H1 (cell line): ENCODE results near the gene TMCC3. TPM values are rescaled to one million over a fixed set of nuclear protein-coding genes. Genes with fewer than 3 reads are reported as not detected.
"Not testable (repeated sequence)": the region's sequence is repeated elsewhere in the genome, so short reads cannot be mapped to it uniquely, and the experiment has no call there.

Source experiments
- CTCF ChIA-PET: fragments of 300-600 bp; sonication (Branson Sonifier 250); formaldehyde crosslinking; loops from one replicate; lab custom pipeline; 2021; ENCODE audit not compliant: partially characterized antibody; lab: Charles Lee
- POLR2A ChIA-PET: fragments of 300-600 bp; sonication (Branson Sonifier 250); formaldehyde crosslinking; loops from one replicate; lab custom pipeline; 2021; ENCODE audit warnings: inconsistent platforms; ENCODE audit not compliant: partially characterized antibody; lab: Charles Lee
- DNase-seq, 2 experiments: peaks; one replicate each; pipeline versions ENCODE4 v3.0.0 to v3.0.0-alpha.2; 2010 to 2022; ENCODE audit warnings: low spot score in 2 of 2, low read depth in 1 of 2, mixed read lengths in 1 of 2
- FAIRE-seq: peaks from 2 replicates; lab custom pipeline; 2011; peaks lifted over from hg19 to GRCh38; lab: Jason Lieb, UNC
- H2AFZ ChIP-seq: 2 replicates; pipeline ENCODE4 v1.8.1; 2012; ENCODE audit warnings: low read length, inconsistent platforms
- H2AK5ac ChIP-seq: 2 replicates; pipeline ENCODE4 v1.6.1; 2013; ENCODE audit warnings: low read depth, low read length
- H2BK120ac ChIP-seq: replicated peaks from 2 replicates; pipeline ENCODE3; 2013; ENCODE audit warnings: low read depth, low read length, inconsistent platforms
- H2BK12ac ChIP-seq: 2 replicates; pipeline ENCODE4 v1.6.1; 2013; ENCODE audit warnings: low read depth, low read length
- H2BK15ac ChIP-seq: 2 replicates; pipeline ENCODE4 v1.6.1; 2013; ENCODE audit warnings: low read length
- H2BK20ac ChIP-seq: 2 replicates; pipeline ENCODE4 v1.6.1; 2013; ENCODE audit warnings: low read length
- H2BK5ac ChIP-seq: 2 replicates; pipeline ENCODE4 v1.6.1; 2013; ENCODE audit warnings: low read depth, low read length
- H3K14ac ChIP-seq: 2 replicates; pipeline ENCODE4 v1.6.1; 2013; ENCODE audit warnings: inconsistent platforms; ENCODE audit not compliant: insufficient read length
- H3K18ac ChIP-seq: 2 replicates; pipeline ENCODE4 v1.6.1; 2013; ENCODE audit warnings: low read length; ENCODE audit errors: extremely low read depth
- H3K23ac ChIP-seq: 2 replicates; pipeline ENCODE4 v1.6.1; 2013; ENCODE audit warnings: inconsistent platforms; ENCODE audit not compliant: insufficient read length
- H3K23me2 ChIP-seq: 2 replicates; pipeline ENCODE4 v1.6.1; 2013; ENCODE audit warnings: low read depth, low read length
- H3K27ac ChIP-seq: 2 replicates; pipeline ENCODE4 v1.6.1; 2011; ENCODE audit warnings: low read depth, low read length, inconsistent platforms
- H3K27me3 ChIP-seq, 4 experiments: replicated peaks in 1 of 4; 1 replicate in 1 of 4; 2 replicates in 3 of 4; pipeline versions ENCODE4 v1.6.1 to v1.8.1; 2011 to 2013; ENCODE audit warnings: low read length in 3 of 4, mild to moderate bottlenecking in 3 of 4, inconsistent platforms in 2 of 4, mixed read lengths in 2 of 4, moderate library complexity in 1 of 4; ENCODE audit not compliant: control insufficient read depth in 3 of 4, insufficient read depth in 3 of 4; ENCODE audit errors: extremely low read depth in 1 of 4
- H3K36me3 ChIP-seq, 4 experiments: 2 replicates each; pipeline versions ENCODE4 v1.6.1 to v1.8.1; 2011 to 2013; ENCODE audit warnings: mild to moderate bottlenecking in 4 of 4, low read length in 3 of 4, moderate library complexity in 2 of 4, control low read depth in 1 of 4, inconsistent platforms in 1 of 4; ENCODE audit not compliant: insufficient read depth in 4 of 4, control insufficient read depth in 2 of 4
- H3K4ac ChIP-seq: replicated peaks from 2 replicates; pipeline ENCODE3; 2013; ENCODE audit warnings: low read length, low read depth, mixed read lengths, inconsistent platforms; ENCODE audit not compliant: insufficient read length
- H3K4me1 ChIP-seq, 4 experiments: replicated peaks in 1 of 4; 1 replicate in 1 of 4; 2 replicates in 3 of 4; pipeline versions ENCODE4 v1.6.1 to v1.8.1; 2011 to 2013; ENCODE audit warnings: low read length in 3 of 4, inconsistent platforms in 2 of 4, mixed read lengths in 1 of 4; ENCODE audit not compliant: insufficient read depth in 4 of 4, control insufficient read depth in 3 of 4
- H3K4me2 ChIP-seq, 2 experiments: 2 replicates each; pipeline versions ENCODE4 v1.6.1 to v1.8.1; 2011 to 2013; ENCODE audit warnings: low read depth in 2 of 2, low read length in 2 of 2, control low read depth in 1 of 2, inconsistent platforms in 1 of 2, mild to moderate bottlenecking in 1 of 2; ENCODE audit not compliant: insufficient read depth in 1 of 2
- H3K4me3 ChIP-seq, 4 experiments: fragments of 200-600, 300-600 bp in 1 of 4; sonication (generic), shearing (Covaris generic), sonication (Bioruptor Twin) in 1 of 4; 2 replicates each; pipeline versions ENCODE4 v1.5.1 to v1.8.1; 2011 to 2016; ENCODE audit warnings: low read length in 4 of 4, low read depth in 3 of 4, control low read depth in 2 of 4, inconsistent platforms in 2 of 4, mild to moderate bottlenecking in 2 of 4, mixed read lengths in 1 of 4, moderate library complexity in 1 of 4; ENCODE audit not compliant: insufficient read depth in 2 of 4; ENCODE audit errors: extremely low read depth in 1 of 4
- H3K56ac ChIP-seq: replicated peaks from 2 replicates; pipeline ENCODE3; 2013; ENCODE audit warnings: low read depth, mild to moderate bottlenecking, mixed read lengths, low read length, inconsistent platforms; ENCODE audit not compliant: insufficient read length
- H3K79me1 ChIP-seq: 2 replicates; pipeline ENCODE4 v1.6.1; 2013; ENCODE audit warnings: low read depth, low read length, control low read depth
- H3K79me2 ChIP-seq, 2 experiments: 2 replicates each; pipeline versions ENCODE4 v1.6.1 to v1.8.1; 2012 to 2013; ENCODE audit warnings: low read length in 2 of 2, mild to moderate bottlenecking in 2 of 2, inconsistent platforms in 1 of 2; ENCODE audit not compliant: insufficient read depth in 2 of 2, control insufficient read depth in 1 of 2
- H3K9ac ChIP-seq, 4 experiments: replicated peaks in 1 of 4; 1 replicate in 1 of 4; 2 replicates in 3 of 4; pipeline versions ENCODE4 v1.6.1 to v1.8.1; 2011 to 2013; ENCODE audit warnings: low read depth in 3 of 4, low read length in 3 of 4, control low read depth in 2 of 4, mild to moderate bottlenecking in 2 of 4, moderate library complexity in 2 of 4, inconsistent platforms in 1 of 4; ENCODE audit errors: extremely low read depth in 1 of 4
- H3K9me3 ChIP-seq, 2 experiments: 2 replicates each; pipeline versions ENCODE4 v1.6.1 to v1.8.1; 2012 to 2013; ENCODE audit warnings: mild to moderate bottlenecking in 2 of 2, moderate library complexity in 2 of 2, control low read depth in 1 of 2, inconsistent platforms in 1 of 2, low read depth in 1 of 2, low read length in 1 of 2, mixed read lengths in 1 of 2; ENCODE audit not compliant: insufficient read depth in 2 of 2
- H4K20me1 ChIP-seq, 2 experiments: replicated peaks in 1 of 2; 2 replicates each; pipeline versions ENCODE3 to v1.8.1; 2011 to 2013; ENCODE audit warnings: inconsistent platforms in 2 of 2, low read length in 2 of 2, mild to moderate bottlenecking in 1 of 2; ENCODE audit not compliant: insufficient read depth in 2 of 2, control insufficient read depth in 1 of 2
- H4K5ac ChIP-seq: 2 replicates; pipeline ENCODE4 v1.6.1; 2013; ENCODE audit warnings: low read length, low read depth, mixed read lengths, inconsistent platforms; ENCODE audit not compliant: insufficient read length
- H4K8ac ChIP-seq: 2 replicates; pipeline ENCODE4 v1.8.0; 2013; ENCODE audit warnings: mild to moderate bottlenecking, moderate library complexity, low read length, inconsistent platforms; ENCODE audit not compliant: insufficient read depth; ENCODE audit errors: extremely low read depth
- H4K91ac ChIP-seq: replicated peaks from 2 replicates; pipeline ENCODE3; 2013; ENCODE audit warnings: low read length, mixed read lengths, inconsistent platforms; ENCODE audit not compliant: insufficient read length
- WGBS, 2 experiments: shearing (Covaris generic) in 1 of 2; methylation state at CpG; one replicate each; pipeline versions ENCODE4 v1.1.6 to v1.1.7; 2013 to 2015; ENCODE audit warnings: low lambda C conversion rate in 2 of 2, mixed read lengths in 2 of 2, inconsistent platforms in 1 of 2, low coverage in 1 of 2, missing lambda C conversion rate in 1 of 2; ENCODE audit not compliant: insufficient replicate concordance in 2 of 2, insufficient coverage in 1 of 2, insufficient read length in 1 of 2; ENCODE audit errors: extremely low coverage in 1 of 2, missing lambda C conversion rate in 1 of 2; 5-methylcytosine and 5-hydroxymethylcytosine counted together
- polyA plus RNA-seq, 7 experiments: library from polyadenylated mRNA; depleted of rRNA in 3 of 7; stranded (reverse) in 5 of 7; unstranded in 2 of 7; fragments of >200 nt in 5 of 7; fragments of 200-250 nt in 2 of 7; gene quantifications; 1 replicate in 5 of 7; 2 replicates in 1 of 7; 4 replicates in 1 of 7; pipeline versions ENCODE4 v1.2.1 to v1.2.3, GENCODE V29; 2011 to 2013; ENCODE audit warnings: missing spikeins in 2 of 7, mixed read lengths in 2 of 7
- total RNA-seq: library from RNA; stranded (reverse); fragmentation: NEBNext Ultra II Directional; extraction: Animal tissue kit (Norgen Biotek cat#: 25700); gene quantifications from 2 replicates; pipeline ENCODE4 v1.2.1, GENCODE V29; 2021

Gene TMCC3
- total and polyA plus RNA-seq, 2 of the 8 experiments (the other 6 are each of a cell fraction or from before 2014, with no cell fraction given): 1.7 to 4.1 TPM

DNA sequence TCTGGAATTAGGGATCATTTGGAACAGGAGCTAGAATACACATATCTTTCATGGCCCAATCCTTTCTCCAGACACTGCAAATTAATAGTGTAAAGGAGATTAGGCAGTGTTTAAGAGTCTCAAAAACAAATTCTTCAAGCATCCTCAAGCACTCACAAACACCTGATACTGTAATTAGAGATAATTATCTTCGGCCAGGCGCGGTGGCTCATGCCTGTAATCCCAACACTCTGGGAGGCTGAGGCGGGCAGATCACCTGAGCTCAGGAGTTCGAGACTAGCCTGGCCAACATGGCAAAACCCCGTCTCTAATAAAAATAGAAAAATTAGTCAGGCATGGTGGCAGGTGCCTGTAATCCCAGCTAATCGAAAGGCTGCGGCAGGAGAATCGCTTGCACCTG is 57.6 kb downstream of the TMCC3 start:
- H3K56ac ChIP-seq, H2BK15ac ChIP-seq, H3K27ac ChIP-seq, H3K4me1 ChIP-seq, H4K8ac ChIP-seq, H2BK5ac ChIP-seq, H4K20me1 ChIP-seq, H3K79me2 ChIP-seq, H3K4ac ChIP-seq, H4K91ac ChIP-seq, H3K23ac ChIP-seq, H3K18ac ChIP-seq, H3K4me2 ChIP-seq, H2AK5ac ChIP-seq, H4K5ac ChIP-seq, H3K14ac ChIP-seq, H3K27me3 ChIP-seq, H3K9ac ChIP-seq, FAIRE-seq, DNase-seq, H2AFZ ChIP-seq, H3K9me3 ChIP-seq, H3K4me3 ChIP-seq, H2BK120ac ChIP-seq, H3K79me1 ChIP-seq, H2BK20ac ChIP-seq, H3K23me2 ChIP-seq, H2BK12ac ChIP-seq, H3K36me3 ChIP-seq: not testable (repeated sequence)
- ChIA-PET POLR2A (interaction anchor here (0.7 kb wide), 1 partner anchor 213 kb away, joined by 3 read pairs; no protein-coding TSS in a partner anchor), CTCF (interaction anchor here (0.6 to 1.7 kb wide), 4 partner anchors 11 to 796 kb away, joined by 3 to 4 read pairs (median 3); no protein-coding TSS in a partner anchor)
- WGBS, 2 experiments: 84% methylated on average over 9 of the region's 9 CpGs; no CpG with 5 or more reads in 1 of the 2 experiments
